Suprapubic skin (tissue), 4 donors: ENCODE data around the gene TJAP1.

ENCODE experiments used
- EP300 ChIP-seq: sonication (generic); formaldehyde crosslinking; IDR thresholded peaks from one replicate; pipeline ENCODE4 v1.6.1; 2017; ENCODE audit warnings: antibody characterized with exemption
- POLR2A ChIP-seq, 2 donors: fragments of 450-650 bp; IDR thresholded peaks; one replicate each; pipeline ENCODE4 v1.6.1; 2017; ENCODE audit warnings: antibody characterized with exemption in 2 of 2, mild to moderate bottlenecking in 2 of 2, moderate library complexity in 2 of 2
- POLR2AphosphoS5 ChIP-seq, 3 donors: sonication (generic); formaldehyde crosslinking; IDR thresholded peaks; one replicate each; pipeline ENCODE4 v1.6.1; 2017; ENCODE audit warnings: antibody characterized with exemption in 3 of 3
- TF ChIP-seq, protein P1 (sequence below), 2 donors: fragments of 200-600 bp in 1 of 2; fragments of 450-650 bp in 1 of 2; sonication (generic) in 1 of 2; IDR thresholded peaks; one replicate each; pipeline ENCODE4 v1.5.1; 2016 to 2019; ENCODE audit warnings: antibody characterized with exemption in 2 of 2, mild to moderate bottlenecking in 1 of 2, moderate library complexity in 1 of 2

DNA sequence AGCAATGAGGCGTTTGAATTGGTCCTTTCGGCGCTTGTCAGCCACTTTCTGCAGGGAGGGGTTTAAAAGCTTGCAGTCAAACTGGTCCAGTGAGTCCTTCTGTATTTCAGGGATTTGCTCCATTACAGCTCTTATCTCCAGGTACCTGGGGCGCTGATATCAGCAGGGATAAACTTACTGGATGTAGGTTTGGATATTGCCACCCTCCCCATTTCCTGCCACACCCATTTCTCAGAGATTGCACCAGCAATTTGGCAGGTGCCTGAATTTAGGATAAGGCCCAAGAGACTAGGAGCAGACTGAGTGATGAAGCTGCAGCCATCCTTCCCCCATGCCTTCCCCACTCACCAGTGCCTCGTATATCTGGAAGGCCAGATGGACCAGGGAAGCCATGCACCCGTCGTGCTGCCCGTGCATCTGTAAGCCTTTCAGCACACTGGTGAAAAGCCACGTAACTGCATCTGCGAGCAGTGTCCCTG is 47.2 kb downstream of the TJAP1 start:
- TF ChIP-seq, protein P1, sequence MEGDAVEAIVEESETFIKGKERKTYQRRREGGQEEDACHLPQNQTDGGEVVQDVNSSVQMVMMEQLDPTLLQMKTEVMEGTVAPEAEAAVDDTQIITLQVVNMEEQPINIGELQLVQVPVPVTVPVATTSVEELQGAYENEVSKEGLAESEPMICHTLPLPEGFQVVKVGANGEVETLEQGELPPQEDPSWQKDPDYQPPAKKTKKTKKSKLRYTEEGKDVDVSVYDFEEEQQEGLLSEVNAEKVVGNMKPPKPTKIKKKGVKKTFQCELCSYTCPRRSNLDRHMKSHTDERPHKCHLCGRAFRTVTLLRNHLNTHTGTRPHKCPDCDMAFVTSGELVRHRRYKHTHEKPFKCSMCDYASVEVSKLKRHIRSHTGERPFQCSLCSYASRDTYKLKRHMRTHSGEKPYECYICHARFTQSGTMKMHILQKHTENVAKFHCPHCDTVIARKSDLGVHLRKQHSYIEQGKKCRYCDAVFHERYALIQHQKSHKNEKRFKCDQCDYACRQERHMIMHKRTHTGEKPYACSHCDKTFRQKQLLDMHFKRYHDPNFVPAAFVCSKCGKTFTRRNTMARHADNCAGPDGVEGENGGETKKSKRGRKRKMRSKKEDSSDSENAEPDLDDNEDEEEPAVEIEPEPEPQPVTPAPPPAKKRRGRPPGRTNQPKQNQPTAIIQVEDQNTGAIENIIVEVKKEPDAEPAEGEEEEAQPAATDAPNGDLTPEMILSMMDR (IDR thresholded peaks at IDR 0.05), result no peak
- TF ChIP-seq POLR2A (IDR thresholded peaks at IDR 0.05), result no peak
- no peak for TF ChIP-seq EP300
- no peak for TF ChIP-seq POLR2AphosphoS5 (IDR thresholded peaks at IDR 0.05)
